NCI-H2029 (cell line): ENCODE measurements around the gene PIGX.

ENCODE experiments used
- DNase-seq: peaks from one replicate; lab custom pipeline; 2025; lab: John Stamatoyannopoulos, UW

The PIGX gene

DNA sequence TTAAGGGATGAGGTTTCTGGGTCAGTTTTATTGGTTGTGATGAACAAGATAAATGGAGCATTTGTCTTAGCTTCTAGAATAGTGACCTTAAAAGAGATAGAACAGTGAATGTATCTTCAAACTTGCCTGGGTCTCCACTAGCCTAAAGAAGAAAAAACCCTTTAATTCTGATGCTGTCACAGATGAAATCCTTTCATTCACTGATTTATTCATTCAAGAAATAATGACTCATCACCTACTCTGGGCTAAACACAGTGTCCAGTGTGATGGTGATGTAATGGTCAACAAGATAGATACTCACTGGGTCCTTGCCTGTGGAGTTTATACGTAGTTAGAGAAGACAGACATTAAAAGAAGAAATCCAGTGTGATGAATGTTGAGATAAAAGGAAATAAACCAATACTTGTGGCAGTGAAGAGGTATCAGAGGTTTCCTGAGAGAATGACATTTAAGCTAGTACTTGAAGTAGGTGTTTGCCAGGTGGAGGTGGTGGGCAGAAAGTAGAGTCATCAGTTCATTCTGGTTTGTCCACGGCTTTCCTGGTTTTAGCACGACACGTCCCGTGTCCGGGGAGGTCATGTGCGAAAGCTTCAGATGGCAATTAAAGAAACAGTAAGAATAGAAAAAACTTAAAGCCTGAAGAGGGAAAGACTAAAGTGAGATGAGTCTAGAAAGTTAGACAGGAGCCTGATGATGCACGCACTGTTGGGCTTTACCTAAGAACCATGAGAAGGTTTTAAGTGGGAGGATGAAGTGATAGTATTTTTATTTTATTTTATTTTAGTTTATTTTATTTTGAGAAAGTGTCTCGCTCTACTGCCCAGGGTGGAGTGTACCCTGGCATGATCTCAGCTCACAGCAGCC, 45.9 kb downstream of the PIGX start:
- no peak for DNase-seq

DNA sequence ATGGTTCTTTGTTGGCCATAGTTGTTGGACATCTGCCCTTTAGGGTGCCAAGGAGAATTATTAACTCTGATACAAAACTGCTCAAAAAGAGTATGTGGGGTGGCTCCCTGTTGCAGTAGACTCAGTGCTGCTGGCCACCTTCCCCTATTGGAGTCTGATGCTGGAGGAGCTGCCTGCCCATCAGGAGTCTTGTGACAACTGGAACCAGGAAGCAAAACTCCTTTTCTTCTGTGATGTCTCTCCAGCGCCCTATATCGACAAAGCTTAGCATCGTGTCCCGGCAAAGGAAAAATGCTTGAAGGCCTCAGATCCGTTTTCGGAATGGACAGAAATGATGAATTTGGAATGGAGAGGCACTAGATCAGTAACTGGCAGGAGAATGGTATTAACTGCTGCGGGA, 51.0 kb downstream of the PIGX start:
- no peak for DNase-seq

DNA sequence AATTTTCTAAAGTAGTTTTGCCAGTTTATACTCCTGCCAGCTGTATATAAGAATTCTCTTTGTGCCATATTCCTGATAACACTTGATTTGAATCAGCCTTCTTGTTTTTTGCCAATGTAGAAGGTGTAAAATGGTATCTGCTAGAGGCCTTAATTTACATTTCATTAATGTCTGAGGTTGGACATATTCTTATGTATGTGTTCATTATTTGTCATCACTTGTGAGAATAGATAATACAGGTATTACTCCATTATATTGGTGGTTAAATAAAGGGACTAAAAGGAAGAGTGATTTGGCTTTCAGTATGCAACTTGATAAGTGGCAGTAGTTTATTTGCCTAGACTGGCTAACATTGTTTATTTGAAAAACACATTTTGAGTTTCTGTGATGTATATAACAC, 53.3 kb downstream of the PIGX start:
- DNase-seq = no peak

DNA sequence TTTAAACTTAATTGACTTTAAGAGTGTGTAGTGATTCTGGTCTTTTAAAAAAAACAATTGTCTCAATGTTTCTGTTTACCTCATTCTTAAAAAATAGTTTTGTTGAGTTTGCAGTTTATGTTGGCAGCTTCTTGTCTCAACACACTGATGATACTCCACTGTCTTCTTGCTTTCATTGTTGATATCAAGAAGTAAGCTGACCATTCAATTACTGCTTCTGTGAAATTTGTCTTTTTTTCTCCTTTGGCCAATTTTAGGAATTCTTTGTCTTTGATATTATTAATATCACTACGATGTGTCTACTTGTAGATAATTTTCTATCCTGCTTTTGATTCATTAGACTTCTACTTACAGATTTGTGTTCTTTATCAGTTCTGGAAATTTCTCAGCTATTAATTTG, 58.9 kb downstream of the PIGX start:
- no peak for DNase-seq

DNA sequence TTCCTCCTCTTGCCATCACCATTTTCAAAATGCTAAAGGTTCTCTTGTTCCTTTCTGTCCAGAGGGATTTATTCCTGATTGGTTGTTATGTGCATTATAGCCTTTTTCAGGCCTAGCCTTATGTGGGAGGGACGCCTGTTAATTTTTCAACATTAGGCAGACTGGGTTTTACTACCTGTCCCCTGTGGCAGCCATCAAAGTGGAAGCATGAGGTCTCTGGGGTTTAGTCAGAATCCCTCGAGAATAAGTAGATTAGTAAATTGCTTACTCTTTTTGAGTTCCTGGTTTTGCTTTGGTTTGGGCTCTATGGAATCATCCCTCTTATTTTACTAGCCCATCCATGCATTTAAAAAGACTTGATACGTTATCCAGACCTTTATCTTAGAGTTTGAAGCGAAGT, 59.9 kb downstream of the PIGX start:
- no peak for DNase-seq

DNA sequence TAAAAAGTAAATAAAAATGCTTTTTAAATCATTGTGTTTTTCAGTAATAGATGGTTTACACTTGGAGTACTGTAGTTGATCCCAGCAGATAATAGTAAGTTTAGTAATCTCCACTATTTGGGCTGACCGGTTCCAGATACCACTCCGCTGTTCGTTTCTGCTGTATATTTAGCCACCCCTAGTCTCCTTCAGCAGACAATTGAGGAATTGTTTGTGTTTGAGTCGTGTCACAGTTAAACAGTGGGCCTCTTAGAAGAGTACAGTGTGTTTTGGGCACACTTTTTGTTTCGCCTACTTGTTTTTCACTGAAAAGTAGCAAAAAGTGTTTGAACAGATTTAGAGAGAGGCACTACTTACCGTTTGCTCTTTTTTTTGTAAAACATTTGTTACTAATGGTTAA, 60.7 kb downstream of the PIGX start:
- no peak for DNase-seq

DNA sequence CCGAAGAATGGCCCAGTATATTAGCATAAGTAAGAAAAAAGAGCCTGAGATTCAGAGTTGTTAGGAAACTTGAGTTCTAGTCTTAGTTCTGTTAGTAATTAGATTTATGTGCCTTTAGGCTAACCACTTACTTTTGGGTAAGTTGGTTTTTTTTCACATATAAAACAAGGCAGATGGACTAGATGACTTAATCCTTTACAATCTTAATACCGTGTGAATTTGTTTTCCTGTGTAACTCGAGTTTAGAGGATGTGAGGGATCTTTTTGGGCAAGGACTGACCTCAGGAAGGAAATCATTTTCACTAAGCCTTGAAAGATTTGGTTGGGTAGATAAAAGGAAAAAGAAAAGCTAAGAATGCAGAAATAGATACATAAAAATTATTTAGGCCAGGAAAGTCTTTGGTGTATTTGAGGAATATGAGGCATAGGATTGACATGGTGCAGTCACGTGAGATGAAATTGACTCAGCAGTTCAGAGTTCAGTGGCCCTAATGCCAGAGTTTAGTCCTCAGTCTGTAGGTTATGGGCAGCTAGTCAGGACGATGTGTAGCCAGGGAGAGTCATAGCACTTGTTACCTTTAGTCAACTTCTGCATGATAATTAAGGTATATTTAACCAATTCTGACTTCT, 62.1 kb downstream of the PIGX start:
- no peak for DNase-seq

DNA sequence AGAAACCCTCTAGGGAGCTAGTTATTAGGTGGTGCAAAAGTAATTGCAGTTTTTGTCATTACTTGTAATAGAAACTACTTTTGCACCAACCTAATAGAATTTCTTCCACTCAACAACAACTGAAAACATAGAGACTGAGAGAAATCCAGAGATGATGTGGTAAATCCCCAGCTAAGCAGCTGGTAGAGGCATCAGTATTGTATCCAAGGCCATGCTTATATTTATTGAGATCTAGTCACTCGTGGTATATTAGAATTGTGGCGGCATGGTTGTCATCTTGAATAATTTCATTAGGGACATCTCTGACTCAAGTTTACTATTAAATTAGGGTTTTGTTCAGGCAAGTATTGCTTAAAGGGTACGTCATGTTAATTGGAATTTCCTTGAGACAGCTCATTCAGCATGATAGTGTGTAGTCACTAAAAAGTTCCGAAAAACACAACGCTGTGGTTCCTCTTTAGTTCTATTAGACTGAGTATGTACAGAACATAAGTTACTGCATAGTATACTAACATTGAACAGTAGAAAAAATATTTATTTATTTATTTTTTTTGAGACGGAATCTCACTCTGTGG, 62.8 kb downstream of the PIGX start:
- no peak for DNase-seq

DNA sequence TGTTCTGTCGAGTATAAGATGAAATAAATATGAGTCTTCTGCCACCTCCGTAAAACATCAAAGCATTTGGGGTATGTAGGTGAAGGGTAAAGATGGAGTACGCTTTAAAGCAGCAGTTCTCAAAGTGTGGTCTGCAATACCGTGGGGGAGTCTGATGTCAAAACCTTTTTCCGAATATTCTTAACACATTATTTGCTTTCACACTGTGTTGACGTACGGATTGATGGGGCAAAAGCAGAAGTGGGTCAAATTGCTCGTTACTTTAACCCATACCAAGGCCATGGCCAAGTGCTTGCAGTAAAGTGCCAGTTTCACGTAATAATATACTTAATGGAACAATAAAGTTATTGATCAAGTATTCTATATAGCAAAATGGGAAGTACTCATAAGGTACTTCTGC, 63.8 kb downstream of the PIGX start:
- DNase-seq = no peak

DNA sequence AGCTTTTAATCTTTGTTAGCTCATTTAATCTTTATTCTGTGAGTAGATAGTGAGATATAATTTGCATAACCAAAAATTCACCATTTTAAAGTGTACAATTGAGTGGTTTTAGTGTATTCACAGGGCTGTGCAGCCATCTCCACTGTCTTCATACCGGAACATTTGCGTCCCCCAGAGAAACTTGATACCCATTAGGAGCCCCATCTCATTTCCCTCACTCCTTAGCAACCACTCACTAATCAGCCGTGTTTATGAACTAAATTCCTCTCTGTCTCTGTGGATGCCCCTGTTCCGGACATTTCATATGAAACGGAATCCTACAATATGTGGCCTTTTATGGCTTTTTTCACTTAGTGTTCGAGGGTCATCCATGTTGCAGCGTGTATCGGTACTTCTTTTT, 65.7 kb downstream of the PIGX start:
- DNase-seq = no peak

DNA sequence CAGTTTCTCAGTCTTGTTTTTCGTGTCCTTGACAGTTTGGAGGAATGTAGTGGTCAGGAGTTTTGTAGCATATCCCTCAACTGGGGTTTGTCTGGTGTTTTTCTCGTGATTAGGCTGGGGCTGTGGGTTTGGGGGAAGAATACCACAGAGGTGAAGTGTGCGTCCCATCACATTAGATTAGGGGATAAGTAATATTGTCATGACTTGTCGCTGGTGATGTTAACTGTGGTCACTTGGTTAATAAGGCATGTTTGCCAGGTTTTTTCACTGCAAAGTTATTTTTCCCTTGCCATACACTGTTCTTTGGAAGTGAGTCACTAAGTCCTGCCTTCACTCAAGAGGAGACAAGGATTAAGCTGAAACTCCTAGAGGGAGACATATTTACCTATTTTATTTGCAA, 66.6 kb downstream of the PIGX start:
- no peak for DNase-seq

DNA sequence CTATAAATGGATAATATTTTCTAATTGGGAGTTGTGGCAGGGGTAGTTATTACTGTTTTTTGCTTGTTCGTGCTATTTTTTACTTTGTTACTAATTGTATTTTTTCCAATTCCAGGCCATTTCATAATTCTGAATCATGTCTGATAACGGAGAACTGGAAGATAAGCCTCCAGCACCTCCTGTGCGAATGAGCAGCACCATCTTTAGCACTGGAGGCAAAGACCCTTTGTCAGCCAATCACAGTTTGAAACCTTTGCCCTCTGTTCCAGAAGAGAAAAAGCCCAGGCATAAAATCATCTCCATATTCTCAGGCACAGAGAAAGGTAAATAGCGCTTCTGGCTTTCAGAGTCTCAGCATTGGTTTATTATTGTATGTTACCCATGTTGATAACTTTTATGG, 70.3 kb downstream of the PIGX start:
- DNase-seq = no peak
